ENCODE measurements around the gene BLOC1S6. TPM values are rescaled to one million over a fixed set of nuclear protein-coding genes. Genes with fewer than 3 reads are reported as not detected.

BLOC1S6 gene
- total RNA-seq, 1 experiment from 2014 or later, result 28.7 TPM

- TF ChIP-seq, protein P1, sequence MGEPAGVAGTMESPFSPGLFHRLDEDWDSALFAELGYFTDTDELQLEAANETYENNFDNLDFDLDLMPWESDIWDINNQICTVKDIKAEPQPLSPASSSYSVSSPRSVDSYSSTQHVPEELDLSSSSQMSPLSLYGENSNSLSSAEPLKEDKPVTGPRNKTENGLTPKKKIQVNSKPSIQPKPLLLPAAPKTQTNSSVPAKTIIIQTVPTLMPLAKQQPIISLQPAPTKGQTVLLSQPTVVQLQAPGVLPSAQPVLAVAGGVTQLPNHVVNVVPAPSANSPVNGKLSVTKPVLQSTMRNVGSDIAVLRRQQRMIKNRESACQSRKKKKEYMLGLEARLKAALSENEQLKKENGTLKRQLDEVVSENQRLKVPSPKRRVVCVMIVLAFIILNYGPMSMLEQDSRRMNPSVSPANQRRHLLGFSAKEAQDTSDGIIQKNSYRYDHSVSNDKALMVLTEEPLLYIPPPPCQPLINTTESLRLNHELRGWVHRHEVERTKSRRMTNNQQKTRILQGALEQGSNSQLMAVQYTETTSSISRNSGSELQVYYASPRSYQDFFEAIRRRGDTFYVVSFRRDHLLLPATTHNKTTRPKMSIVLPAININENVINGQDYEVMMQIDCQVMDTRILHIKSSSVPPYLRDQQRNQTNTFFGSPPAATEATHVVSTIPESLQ (CRISPR knock-in tag; IDR thresholded peaks at IDR 0.05), result no peak
- no peak for TF ChIP-seq NR2C2 (CRISPR knock-in tag; IDR thresholded peaks at IDR 0.05)
- TF ChIP-seq FOXJ3 (CRISPR knock-in tag; IDR thresholded peaks at IDR 0.05; ENCODE audit: borderline replicate concordance), result no peak
- TF ChIP-seq, protein P2, sequence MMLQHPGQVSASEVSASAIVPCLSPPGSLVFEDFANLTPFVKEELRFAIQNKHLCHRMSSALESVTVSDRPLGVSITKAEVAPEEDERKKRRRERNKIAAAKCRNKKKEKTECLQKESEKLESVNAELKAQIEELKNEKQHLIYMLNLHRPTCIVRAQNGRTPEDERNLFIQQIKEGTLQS (CRISPR knock-in tag; conservative IDR thresholded peaks at IDR 0.05), result no peak
- TF ChIP-seq ZNF423 (CRISPR knock-in tag; IDR thresholded peaks at IDR 0.05), result no peak
- TF ChIP-seq ZNF232 (CRISPR knock-in tag; IDR thresholded peaks at IDR 0.05), result no peak
Measured at GRCh38 chr15:45630917-45631691, 43.9 kb downstream of the BLOC1S6 start (continued).

GRCh38 chr15:45631776-45632175 is 44.6 kb downstream of the BLOC1S6 start:
- DNase-seq (ENCODE audit: low spot score) (no peak), ATAC-seq (no peak)
- Mint-ChIP-seq H3K27ac (no peak overlapping the region), H3K4me1 (peaks cover 7% of the 10 kb centered on the region), H3K9me3 (peaks cover 11% of the 10 kb centered on the region), H3K4me3 (no peak overlapping the region), H3K36me3 (peaks cover 4% of the 10 kb centered on the region), H3K27me3 (ENCODE audit: low read depth) (peaks cover 56% of the 10 kb centered on the region)
- ChIA-PET POLR2A (no interaction called here), CTCF (interaction anchor here (0.9 kb wide), 1 partner anchor 31 kb away, joined by 3 read pairs; no protein-coding TSS in a partner anchor)
- TF ChIP-seq, protein P3, sequence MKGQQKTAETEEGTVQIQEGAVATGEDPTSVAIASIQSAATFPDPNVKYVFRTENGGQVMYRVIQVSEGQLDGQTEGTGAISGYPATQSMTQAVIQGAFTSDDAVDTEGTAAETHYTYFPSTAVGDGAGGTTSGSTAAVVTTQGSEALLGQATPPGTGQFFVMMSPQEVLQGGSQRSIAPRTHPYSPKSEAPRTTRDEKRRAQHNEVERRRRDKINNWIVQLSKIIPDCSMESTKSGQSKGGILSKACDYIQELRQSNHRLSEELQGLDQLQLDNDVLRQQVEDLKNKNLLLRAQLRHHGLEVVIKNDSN (CRISPR knock-in tag; IDR thresholded peaks at IDR 0.05), result no peak
- TF ChIP-seq CREM (CRISPR knock-in tag; IDR thresholded peaks at IDR 0.05) (no peak), E2F1 (CRISPR knock-in tag; IDR thresholded peaks at IDR 0.05) (no peak), NFATC4 (CRISPR knock-in tag; IDR thresholded peaks at IDR 0.05) (no peak), ZNF219 (CRISPR knock-in tag; IDR thresholded peaks at IDR 0.05; ENCODE audit: borderline replicate concordance) (no peak), RORB (CRISPR knock-in tag; IDR thresholded peaks at IDR 0.05) (no peak), ERG (CRISPR knock-in tag; IDR thresholded peaks at IDR 0.05) (no peak), MXD4 (CRISPR knock-in tag; IDR thresholded peaks at IDR 0.05; ENCODE audit: borderline replicate concordance) (no peak), ATF1 (CRISPR knock-in tag; IDR thresholded peaks at IDR 0.05) (no peak), STAT6 (CRISPR knock-in tag; conservative IDR thresholded peaks at IDR 0.05; ENCODE audit: low read depth) (no peak)
- TF ChIP-seq, protein P4, sequence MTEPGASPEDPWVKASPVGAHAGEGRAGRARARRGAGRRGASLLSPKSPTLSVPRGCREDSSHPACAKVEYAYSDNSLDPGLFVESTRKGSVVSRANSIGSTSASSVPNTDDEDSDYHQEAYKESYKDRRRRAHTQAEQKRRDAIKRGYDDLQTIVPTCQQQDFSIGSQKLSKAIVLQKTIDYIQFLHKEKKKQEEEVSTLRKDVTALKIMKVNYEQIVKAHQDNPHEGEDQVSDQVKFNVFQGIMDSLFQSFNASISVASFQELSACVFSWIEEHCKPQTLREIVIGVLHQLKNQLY (CRISPR knock-in tag; IDR thresholded peaks at IDR 0.05), result no peak
- TF ChIP-seq, protein P5, sequence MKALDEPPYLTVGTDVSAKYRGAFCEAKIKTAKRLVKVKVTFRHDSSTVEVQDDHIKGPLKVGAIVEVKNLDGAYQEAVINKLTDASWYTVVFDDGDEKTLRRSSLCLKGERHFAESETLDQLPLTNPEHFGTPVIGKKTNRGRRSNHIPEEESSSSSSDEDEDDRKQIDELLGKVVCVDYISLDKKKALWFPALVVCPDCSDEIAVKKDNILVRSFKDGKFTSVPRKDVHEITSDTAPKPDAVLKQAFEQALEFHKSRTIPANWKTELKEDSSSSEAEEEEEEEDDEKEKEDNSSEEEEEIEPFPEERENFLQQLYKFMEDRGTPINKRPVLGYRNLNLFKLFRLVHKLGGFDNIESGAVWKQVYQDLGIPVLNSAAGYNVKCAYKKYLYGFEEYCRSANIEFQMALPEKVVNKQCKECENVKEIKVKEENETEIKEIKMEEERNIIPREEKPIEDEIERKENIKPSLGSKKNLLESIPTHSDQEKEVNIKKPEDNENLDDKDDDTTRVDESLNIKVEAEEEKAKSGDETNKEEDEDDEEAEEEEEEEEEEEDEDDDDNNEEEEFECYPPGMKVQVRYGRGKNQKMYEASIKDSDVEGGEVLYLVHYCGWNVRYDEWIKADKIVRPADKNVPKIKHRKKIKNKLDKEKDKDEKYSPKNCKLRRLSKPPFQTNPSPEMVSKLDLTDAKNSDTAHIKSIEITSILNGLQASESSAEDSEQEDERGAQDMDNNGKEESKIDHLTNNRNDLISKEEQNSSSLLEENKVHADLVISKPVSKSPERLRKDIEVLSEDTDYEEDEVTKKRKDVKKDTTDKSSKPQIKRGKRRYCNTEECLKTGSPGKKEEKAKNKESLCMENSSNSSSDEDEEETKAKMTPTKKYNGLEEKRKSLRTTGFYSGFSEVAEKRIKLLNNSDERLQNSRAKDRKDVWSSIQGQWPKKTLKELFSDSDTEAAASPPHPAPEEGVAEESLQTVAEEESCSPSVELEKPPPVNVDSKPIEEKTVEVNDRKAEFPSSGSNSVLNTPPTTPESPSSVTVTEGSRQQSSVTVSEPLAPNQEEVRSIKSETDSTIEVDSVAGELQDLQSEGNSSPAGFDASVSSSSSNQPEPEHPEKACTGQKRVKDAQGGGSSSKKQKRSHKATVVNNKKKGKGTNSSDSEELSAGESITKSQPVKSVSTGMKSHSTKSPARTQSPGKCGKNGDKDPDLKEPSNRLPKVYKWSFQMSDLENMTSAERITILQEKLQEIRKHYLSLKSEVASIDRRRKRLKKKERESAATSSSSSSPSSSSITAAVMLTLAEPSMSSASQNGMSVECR (CRISPR knock-in tag; IDR thresholded peaks at IDR 0.05; ENCODE audit: borderline replicate concordance), result no peak

Data from WTC11 (cell line).